GM23338 (cell line): ENCODE data around the gene NAA20. TPM values are rescaled to one million over a fixed set of nuclear protein-coding genes. Genes with fewer than 3 reads are reported as not detected.

Source experiments
- ATAC-seq: fragments of 200-7000 bp; cut with Tn5 transposase; 3 replicates; pipeline ENCODE4 v1.9.1; 2020
- DNase-seq: peaks from one replicate; pipeline ENCODE4 v3.0.0-alpha.2; 2015; ENCODE audit warnings: low spot score
- H2AFZ ChIP-seq: fragments of 200-600 bp; sonication (generic); 2 replicates; pipeline ENCODE4 v1.8.0; 2016; ENCODE audit warnings: antibody characterized with exemption, mild to moderate bottlenecking, moderate library complexity
- H3F3A ChIP-seq: fragments of 200-600 bp; sonication (generic); replicated peaks from 2 replicates; pipeline ENCODE4 v1.8.0; 2017; ENCODE audit warnings: antibody characterized with exemption, mixed run types, low read depth
- H3K27ac ChIP-seq: fragments of 200-600 bp; sonication (generic); 2 replicates; pipeline ENCODE4 v1.6.1; 2016; ENCODE audit warnings: low read depth
- H3K27me3 ChIP-seq: fragments of 200-600 bp; sonication (generic); 2 replicates; pipeline ENCODE4 v1.8.0; 2016; ENCODE audit warnings: mild to moderate bottlenecking, mixed run types, moderate library complexity; ENCODE audit not compliant: insufficient read depth
- H3K36me3 ChIP-seq: fragments of 200-600 bp; sonication (generic); 2 replicates; pipeline ENCODE4 v1.8.0; 2016; ENCODE audit warnings: mild to moderate bottlenecking; ENCODE audit not compliant: insufficient read depth
- H3K4me1 ChIP-seq: fragments of 200-600 bp; sonication (generic); 2 replicates; pipeline ENCODE4 v1.8.0; 2016; ENCODE audit warnings: mild to moderate bottlenecking, moderate library complexity; ENCODE audit not compliant: insufficient read depth
- H3K4me2 ChIP-seq: fragments of 200-600 bp; sonication (generic); 2 replicates; pipeline ENCODE4 v1.7.1; 2017; ENCODE audit warnings: mixed run types
- H3K4me3 ChIP-seq: fragments of 200-600 bp; sonication (generic); 2 replicates; pipeline ENCODE4 v1.6.1; 2016; ENCODE audit warnings: mixed run types
- H3K79me2 ChIP-seq: fragments of 200-600 bp; sonication (generic); replicated peaks from 2 replicates; pipeline ENCODE4 v1.8.0; 2017; ENCODE audit warnings: mild to moderate bottlenecking; ENCODE audit not compliant: insufficient read depth
- H3K9me2 ChIP-seq: fragments of 200-600 bp; sonication (generic); 2 replicates; pipeline ENCODE4 v1.8.0; 2017; ENCODE audit not compliant: insufficient read depth
- H4K20me1 ChIP-seq: fragments of 200-600 bp; sonication (generic); replicated peaks from 2 replicates; pipeline ENCODE4 v1.8.0; 2017; ENCODE audit warnings: mild to moderate bottlenecking; ENCODE audit not compliant: insufficient read depth
- H3K27ac Mint-ChIP-seq: 2 replicates; pipeline ENCODE4 v1.8.0; 2020; ENCODE audit warnings: inconsistent platforms, mild to moderate bottlenecking, moderate library complexity, mixed read lengths
- H3K27me3 Mint-ChIP-seq: 3 replicates; pipeline ENCODE4 v1.8.0; 2022; ENCODE audit warnings: low read depth, mild to moderate bottlenecking, moderate library complexity, mixed read lengths, inconsistent platforms; ENCODE audit not compliant: insufficient read depth, poor library complexity
- H3K36me3 Mint-ChIP-seq: 3 replicates; pipeline ENCODE4 v1.8.0; 2021; ENCODE audit warnings: low read depth, mild to moderate bottlenecking, inconsistent platforms, moderate library complexity, mixed read lengths
- H3K4me1 Mint-ChIP-seq: 3 replicates; pipeline ENCODE4 v1.8.0; 2020; ENCODE audit warnings: mild to moderate bottlenecking, inconsistent platforms, mixed read lengths
- H3K4me3 Mint-ChIP-seq: 3 replicates; pipeline ENCODE4 v1.8.0; 2021; ENCODE audit warnings: moderate library complexity, mild to moderate bottlenecking, inconsistent platforms, mixed read lengths
- H3K9me3 Mint-ChIP-seq: 3 replicates; pipeline ENCODE4 v1.8.0; 2020; ENCODE audit warnings: moderate library complexity, mild to moderate bottlenecking, inconsistent platforms, mixed read lengths
- CREB1 ChIP-seq: fragments of 250-450 bp; sonication (Bioruptor Pico); IDR thresholded peaks from 2 replicates; pipeline ENCODE4 v1.5.0; 2020; ENCODE audit warnings: low read depth, mild to moderate bottlenecking, moderate library complexity
- EZH2phosphoT487 ChIP-seq: fragments of 200-600 bp; sonication (generic); IDR thresholded peaks from one replicate; pipeline ENCODE4 v1.8.1; 2018; ENCODE audit warnings: antibody characterized with exemption; ENCODE audit not compliant: unreplicated experiment
- JUNB ChIP-seq: IDR thresholded peaks from one replicate; pipeline ENCODE4 v1.6.1; 2016; ENCODE audit warnings: antibody characterized with exemption; ENCODE audit not compliant: unreplicated experiment
- NANOG ChIP-seq: IDR thresholded peaks from 2 replicates; pipeline ENCODE4 v1.6.1; 2016; ENCODE audit warnings: antibody characterized with exemption, borderline replicate concordance
- POLR2AphosphoS5 ChIP-seq: IDR thresholded peaks from 2 replicates; pipeline ENCODE4 v1.6.1; 2016; ENCODE audit warnings: antibody characterized with exemption, low read depth
- ZNF114 ChIP-seq: fragments of 250-450 bp; sonication (Bioruptor Pico); IDR thresholded peaks from 2 replicates; pipeline ENCODE4 v1.5.0; 2020; ENCODE audit warnings: mild to moderate bottlenecking, moderate library complexity
- ZNF331 ChIP-seq: fragments of 250-450 bp; sonication (Bioruptor Pico); IDR thresholded peaks from 2 replicates; pipeline ENCODE4 v1.5.0; 2020; ENCODE audit warnings: low read depth, mild to moderate bottlenecking, moderate library complexity
- polyA plus RNA-seq: library from polyadenylated mRNA; unstranded; fragments of >200 nt; fragmentation: Nextera tagmentation; extraction: Ambion mirVana; gene quantifications from 2 replicates; pipeline ENCODE4 v1.2.1, GENCODE V29; 2016
- total RNA-seq: library from RNA; depleted of rRNA; stranded (reverse); fragments of >200 nt; shearing (Covaris generic); gene quantifications from 2 replicates; pipeline ENCODE4 v1.2.3, GENCODE V29; 2014
- TF ChIP-seq, protein P1 (sequence below): IDR thresholded peaks from one replicate; pipeline ENCODE4 v1.6.1; 2018; ENCODE audit warnings: antibody characterized with exemption; ENCODE audit not compliant: unreplicated experiment
- TF ChIP-seq, protein P2 (sequence below): IDR thresholded peaks from 2 replicates; pipeline ENCODE4 v1.6.1; 2016; ENCODE audit warnings: antibody characterized with exemption
- TF ChIP-seq, protein P3 (sequence below): fragments of 250-450 bp; sonication (Bioruptor Pico); IDR thresholded peaks from 2 replicates; pipeline ENCODE4 v1.5.0; 2020; ENCODE audit warnings: mild to moderate bottlenecking, moderate library complexity
- TF ChIP-seq, protein P4 (sequence below), 2 experiments: fragments of 200-600 bp in 1 of 2; sonication (generic) in 1 of 2; conservative IDR thresholded peaks; 2 replicates each; pipeline versions ENCODE4 v1.5.1 to v1.6.1; 2016 to 2017; ENCODE audit warnings: antibody characterized with exemption in 2 of 2, low read depth in 2 of 2, mild to moderate bottlenecking in 2 of 2, moderate library complexity in 1 of 2

Gene NAA20
- total and polyA plus RNA-seq, 2 experiments from 2014 or later, result 28.7 to 117 TPM

DNA sequence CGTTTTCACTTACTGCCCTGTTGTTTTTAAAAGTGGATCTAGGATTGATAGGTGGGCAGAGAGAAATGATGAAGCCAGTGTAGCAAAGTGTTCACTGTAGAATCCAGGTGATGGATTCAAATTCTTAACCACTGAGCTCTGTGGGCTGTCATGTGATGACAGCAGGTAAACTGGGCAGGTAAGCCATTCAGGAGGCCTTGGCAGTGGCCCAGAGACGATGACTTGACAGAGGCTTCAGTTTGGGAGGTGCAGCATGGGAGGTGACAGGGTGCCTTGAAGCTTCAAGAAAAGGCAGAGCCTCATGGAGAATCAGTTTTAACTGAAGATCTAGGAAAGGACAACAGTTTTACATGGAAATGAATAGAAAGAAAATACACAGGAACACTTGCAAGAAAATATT is 2.0 kb downstream of the NAA20 start:
- Histone ChIP-seq H3K27me3 (no peaks in the 10 kb centered on the region), H3K27ac (no peak overlapping the region), H4K20me1 (peaks cover 11% of the 10 kb centered on the region), H3K36me3 (no peaks in the 10 kb centered on the region), H3K9me2 (no peaks in the 10 kb centered on the region), H3F3A (no peaks in the 10 kb centered on the region), H3K4me2 (no peak overlapping the region), H3K79me2 (peaks cover 63% of the 10 kb centered on the region), H3K4me1 (peaks cover 5% of the 10 kb centered on the region), H3K4me3 (no peak overlapping the region), H2AFZ (no peak overlapping the region)
- no peak for TF ChIP-seq ZNF114 (CRISPR knock-in tag)
- TF ChIP-seq EZH2phosphoT487, result no peak
- TF ChIP-seq, protein P1, sequence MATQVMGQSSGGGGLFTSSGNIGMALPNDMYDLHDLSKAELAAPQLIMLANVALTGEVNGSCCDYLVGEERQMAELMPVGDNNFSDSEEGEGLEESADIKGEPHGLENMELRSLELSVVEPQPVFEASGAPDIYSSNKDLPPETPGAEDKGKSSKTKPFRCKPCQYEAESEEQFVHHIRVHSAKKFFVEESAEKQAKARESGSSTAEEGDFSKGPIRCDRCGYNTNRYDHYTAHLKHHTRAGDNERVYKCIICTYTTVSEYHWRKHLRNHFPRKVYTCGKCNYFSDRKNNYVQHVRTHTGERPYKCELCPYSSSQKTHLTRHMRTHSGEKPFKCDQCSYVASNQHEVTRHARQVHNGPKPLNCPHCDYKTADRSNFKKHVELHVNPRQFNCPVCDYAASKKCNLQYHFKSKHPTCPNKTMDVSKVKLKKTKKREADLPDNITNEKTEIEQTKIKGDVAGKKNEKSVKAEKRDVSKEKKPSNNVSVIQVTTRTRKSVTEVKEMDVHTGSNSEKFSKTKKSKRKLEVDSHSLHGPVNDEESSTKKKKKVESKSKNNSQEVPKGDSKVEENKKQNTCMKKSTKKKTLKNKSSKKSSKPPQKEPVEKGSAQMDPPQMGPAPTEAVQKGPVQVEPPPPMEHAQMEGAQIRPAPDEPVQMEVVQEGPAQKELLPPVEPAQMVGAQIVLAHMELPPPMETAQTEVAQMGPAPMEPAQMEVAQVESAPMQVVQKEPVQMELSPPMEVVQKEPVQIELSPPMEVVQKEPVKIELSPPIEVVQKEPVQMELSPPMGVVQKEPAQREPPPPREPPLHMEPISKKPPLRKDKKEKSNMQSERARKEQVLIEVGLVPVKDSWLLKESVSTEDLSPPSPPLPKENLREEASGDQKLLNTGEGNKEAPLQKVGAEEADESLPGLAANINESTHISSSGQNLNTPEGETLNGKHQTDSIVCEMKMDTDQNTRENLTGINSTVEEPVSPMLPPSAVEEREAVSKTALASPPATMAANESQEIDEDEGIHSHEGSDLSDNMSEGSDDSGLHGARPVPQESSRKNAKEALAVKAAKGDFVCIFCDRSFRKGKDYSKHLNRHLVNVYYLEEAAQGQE, result no peak
- TF ChIP-seq, protein P2, sequence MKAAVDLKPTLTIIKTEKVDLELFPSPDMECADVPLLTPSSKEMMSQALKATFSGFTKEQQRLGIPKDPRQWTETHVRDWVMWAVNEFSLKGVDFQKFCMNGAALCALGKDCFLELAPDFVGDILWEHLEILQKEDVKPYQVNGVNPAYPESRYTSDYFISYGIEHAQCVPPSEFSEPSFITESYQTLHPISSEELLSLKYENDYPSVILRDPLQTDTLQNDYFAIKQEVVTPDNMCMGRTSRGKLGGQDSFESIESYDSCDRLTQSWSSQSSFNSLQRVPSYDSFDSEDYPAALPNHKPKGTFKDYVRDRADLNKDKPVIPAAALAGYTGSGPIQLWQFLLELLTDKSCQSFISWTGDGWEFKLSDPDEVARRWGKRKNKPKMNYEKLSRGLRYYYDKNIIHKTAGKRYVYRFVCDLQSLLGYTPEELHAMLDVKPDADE, result no peak
- TF ChIP-seq, protein P3, sequence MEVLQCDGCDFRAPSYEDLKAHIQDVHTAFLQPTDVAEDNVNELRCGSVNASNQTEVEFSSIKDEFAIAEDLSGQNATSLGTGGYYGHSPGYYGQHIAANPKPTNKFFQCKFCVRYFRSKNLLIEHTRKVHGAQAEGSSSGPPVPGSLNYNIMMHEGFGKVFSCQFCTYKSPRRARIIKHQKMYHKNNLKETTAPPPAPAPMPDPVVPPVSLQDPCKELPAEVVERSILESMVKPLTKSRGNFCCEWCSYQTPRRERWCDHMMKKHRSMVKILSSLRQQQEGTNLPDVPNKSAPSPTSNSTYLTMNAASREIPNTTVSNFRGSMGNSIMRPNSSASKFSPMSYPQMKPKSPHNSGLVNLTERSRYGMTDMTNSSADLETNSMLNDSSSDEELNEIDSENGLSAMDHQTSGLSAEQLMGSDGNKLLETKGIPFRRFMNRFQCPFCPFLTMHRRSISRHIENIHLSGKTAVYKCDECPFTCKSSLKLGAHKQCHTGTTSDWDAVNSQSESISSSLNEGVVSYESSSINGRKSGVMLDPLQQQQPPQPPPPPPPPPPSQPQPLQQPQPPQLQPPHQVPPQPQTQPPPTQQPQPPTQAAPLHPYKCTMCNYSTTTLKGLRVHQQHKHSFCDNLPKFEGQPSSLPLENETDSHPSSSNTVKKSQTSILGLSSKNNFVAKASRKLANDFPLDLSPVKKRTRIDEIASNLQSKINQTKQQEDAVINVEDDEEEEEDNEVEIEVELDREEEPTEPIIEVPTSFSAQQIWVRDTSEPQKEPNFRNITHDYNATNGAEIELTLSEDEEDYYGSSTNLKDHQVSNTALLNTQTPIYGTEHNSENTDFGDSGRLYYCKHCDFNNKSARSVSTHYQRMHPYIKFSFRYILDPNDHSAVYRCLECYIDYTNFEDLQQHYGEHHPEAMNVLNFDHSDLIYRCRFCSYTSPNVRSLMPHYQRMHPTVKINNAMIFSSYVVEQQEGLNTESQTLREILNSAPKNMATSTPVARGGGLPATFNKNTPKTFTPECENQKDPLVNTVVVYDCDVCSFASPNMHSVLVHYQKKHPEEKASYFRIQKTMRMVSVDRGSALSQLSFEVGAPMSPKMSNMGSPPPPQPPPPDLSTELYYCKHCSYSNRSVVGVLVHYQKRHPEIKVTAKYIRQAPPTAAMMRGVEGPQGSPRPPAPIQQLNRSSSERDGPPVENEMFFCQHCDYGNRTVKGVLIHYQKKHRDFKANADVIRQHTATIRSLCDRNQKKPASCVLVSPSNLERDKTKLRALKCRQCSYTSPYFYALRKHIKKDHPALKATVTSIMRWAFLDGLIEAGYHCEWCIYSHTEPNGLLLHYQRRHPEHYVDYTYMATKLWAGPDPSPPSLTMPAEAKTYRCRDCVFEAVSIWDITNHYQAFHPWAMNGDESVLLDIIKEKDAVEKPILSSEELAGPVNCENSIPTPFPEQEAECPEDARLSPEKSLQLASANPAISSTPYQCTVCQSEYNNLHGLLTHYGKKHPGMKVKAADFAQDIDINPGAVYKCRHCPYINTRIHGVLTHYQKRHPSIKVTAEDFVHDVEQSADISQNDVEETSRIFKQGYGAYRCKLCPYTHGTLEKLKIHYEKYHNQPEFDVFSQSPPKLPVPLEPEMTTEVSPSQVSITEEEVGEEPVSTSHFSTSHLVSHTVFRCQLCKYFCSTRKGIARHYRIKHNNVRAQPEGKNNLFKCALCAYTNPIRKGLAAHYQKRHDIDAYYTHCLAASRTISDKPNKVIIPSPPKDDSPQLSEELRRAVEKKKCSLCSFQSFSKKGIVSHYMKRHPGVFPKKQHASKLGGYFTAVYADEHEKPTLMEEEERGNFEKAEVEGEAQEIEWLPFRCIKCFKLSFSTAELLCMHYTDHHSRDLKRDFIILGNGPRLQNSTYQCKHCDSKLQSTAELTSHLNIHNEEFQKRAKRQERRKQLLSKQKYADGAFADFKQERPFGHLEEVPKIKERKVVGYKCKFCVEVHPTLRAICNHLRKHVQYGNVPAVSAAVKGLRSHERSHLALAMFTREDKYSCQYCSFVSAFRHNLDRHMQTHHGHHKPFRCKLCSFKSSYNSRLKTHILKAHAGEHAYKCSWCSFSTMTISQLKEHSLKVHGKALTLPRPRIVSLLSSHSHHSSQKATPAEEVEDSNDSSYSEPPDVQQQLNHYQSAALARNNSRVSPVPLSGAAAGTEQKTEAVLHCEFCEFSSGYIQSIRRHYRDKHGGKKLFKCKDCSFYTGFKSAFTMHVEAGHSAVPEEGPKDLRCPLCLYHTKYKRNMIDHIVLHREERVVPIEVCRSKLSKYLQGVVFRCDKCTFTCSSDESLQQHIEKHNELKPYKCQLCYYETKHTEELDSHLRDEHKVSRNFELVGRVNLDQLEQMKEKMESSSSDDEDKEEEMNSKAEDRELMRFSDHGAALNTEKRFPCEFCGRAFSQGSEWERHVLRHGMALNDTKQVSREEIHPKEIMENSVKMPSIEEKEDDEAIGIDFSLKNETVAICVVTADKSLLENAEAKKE, result no peak
- no peak for TF ChIP-seq NANOG
- TF ChIP-seq JUNB, result no peak
- no peak for TF ChIP-seq POLR2AphosphoS5
- TF ChIP-seq ZNF331 (CRISPR knock-in tag), result no peak
- TF ChIP-seq, protein P4, sequence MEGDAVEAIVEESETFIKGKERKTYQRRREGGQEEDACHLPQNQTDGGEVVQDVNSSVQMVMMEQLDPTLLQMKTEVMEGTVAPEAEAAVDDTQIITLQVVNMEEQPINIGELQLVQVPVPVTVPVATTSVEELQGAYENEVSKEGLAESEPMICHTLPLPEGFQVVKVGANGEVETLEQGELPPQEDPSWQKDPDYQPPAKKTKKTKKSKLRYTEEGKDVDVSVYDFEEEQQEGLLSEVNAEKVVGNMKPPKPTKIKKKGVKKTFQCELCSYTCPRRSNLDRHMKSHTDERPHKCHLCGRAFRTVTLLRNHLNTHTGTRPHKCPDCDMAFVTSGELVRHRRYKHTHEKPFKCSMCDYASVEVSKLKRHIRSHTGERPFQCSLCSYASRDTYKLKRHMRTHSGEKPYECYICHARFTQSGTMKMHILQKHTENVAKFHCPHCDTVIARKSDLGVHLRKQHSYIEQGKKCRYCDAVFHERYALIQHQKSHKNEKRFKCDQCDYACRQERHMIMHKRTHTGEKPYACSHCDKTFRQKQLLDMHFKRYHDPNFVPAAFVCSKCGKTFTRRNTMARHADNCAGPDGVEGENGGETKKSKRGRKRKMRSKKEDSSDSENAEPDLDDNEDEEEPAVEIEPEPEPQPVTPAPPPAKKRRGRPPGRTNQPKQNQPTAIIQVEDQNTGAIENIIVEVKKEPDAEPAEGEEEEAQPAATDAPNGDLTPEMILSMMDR (conservative IDR thresholded peaks at IDR 0.05; ENCODE audit: low read depth in 2 of 2), result no peak
- TF ChIP-seq CREB1 (CRISPR knock-in tag), result no peak
- Mint-ChIP-seq H3K9me3 (no peaks in the 10 kb centered on the region), H3K27ac (no peak overlapping the region), H3K27me3 (peaks cover 12% of the 10 kb centered on the region), H3K36me3 (peaks cover 5% of the 10 kb centered on the region; the same call in 2 of the 3 replicates), H3K4me3 (peak overlapping the region; percentile 90; the same call in 1 of the 3 replicates), H3K4me1 (peaks cover 22% of the 10 kb centered on the region)
- DNase-seq, result no peak
- no peak for ATAC-seq
